Prostate gland (tissue), 2 donors: ENCODE results near the gene GATC. TPM values are rescaled to one million over a fixed set of nuclear protein-coding genes. Genes with fewer than 3 reads are reported as not detected.
A peak's percentile ranks its signal among the peaks of the same experiment; 100 is the strongest.
"Not testable (repeated sequence)": the region's sequence is repeated elsewhere in the genome, so short reads cannot be mapped to it uniquely, and the experiment has no call there.

ENCODE experiments used
- DNase-seq: peaks from one replicate; pipeline ENCODE4 v3.0.0-alpha.2; 2019; ENCODE audit warnings: low spot score
- H3K27ac ChIP-seq, 2 donors: fragments of 200-600 bp; sonication (generic); 2 replicates each; pipeline ENCODE4 v1.5.1; 2017 to 2019
- H3K27me3 ChIP-seq: fragments of 200-600 bp; sonication (generic); replicated peaks from 2 replicates; pipeline ENCODE4 v1.5.1; 2019; ENCODE audit not compliant: insufficient read depth
- H3K36me3 ChIP-seq, 2 donors: fragments of 200-600 bp; sonication (generic); 1 replicate in 1 of 2; 2 replicates in 1 of 2; pipeline versions ENCODE4 v1.5.1 to v1.8.1; 2017 to 2019
- H3K4me1 ChIP-seq: fragments of 200-600 bp; sonication (generic); replicated peaks from 2 replicates; pipeline ENCODE4 v1.5.1; 2019
- H3K4me3 ChIP-seq, 2 donors: fragments of 200-600 bp; sonication (generic); 2 replicates each; pipeline ENCODE4 v1.5.1; 2017 to 2019
- H3K9me3 ChIP-seq: fragments of 200-600 bp; sonication (generic); 2 replicates; pipeline ENCODE4 v1.5.1; 2017
- POLR2A ChIP-seq: fragments of 450-650 bp; IDR thresholded peaks from one replicate; pipeline ENCODE4 v1.6.1; 2016; ENCODE audit warnings: antibody characterized with exemption, mild to moderate bottlenecking
- POLR2AphosphoS5 ChIP-seq: sonication (generic); formaldehyde crosslinking; IDR thresholded peaks from one replicate; pipeline ENCODE4 v1.6.1; 2017; ENCODE audit warnings: antibody characterized with exemption
- WGBS: methylation state at CpG from one replicate; pipeline ENCODE4 v1.1.5; 2018; 5-methylcytosine and 5-hydroxymethylcytosine counted together
- intact Hi-C: fragments of 100-400 bp; cut with DNase I; formaldehyde crosslinking; loops from one replicate; pipeline ENCODE4 v1.14.2; 2022
- total RNA-seq, 2 donors: library from RNA; depleted of rRNA; stranded (reverse); fragments of >200 nt; gene quantifications; one replicate each; pipeline ENCODE4 v1.1.0, GENCODE V29; 2016
- TF ChIP-seq, protein P1 (sequence below), 4 experiments: fragments of 200-600 bp in 2 of 4; fragments of 450-650 bp in 2 of 4; sonication (generic) in 2 of 4; IDR thresholded peaks; 1 replicate in 3 of 4; 2 replicates in 1 of 4; pipeline ENCODE4 v1.5.1; 2016 to 2019; ENCODE audit warnings: antibody characterized with exemption in 4 of 4, mild to moderate bottlenecking in 2 of 4, moderate library complexity in 2 of 4

GATC gene
- total RNA-seq, 2 donors from 2014 or later: 19.3 to 30.1 TPM

DNA sequence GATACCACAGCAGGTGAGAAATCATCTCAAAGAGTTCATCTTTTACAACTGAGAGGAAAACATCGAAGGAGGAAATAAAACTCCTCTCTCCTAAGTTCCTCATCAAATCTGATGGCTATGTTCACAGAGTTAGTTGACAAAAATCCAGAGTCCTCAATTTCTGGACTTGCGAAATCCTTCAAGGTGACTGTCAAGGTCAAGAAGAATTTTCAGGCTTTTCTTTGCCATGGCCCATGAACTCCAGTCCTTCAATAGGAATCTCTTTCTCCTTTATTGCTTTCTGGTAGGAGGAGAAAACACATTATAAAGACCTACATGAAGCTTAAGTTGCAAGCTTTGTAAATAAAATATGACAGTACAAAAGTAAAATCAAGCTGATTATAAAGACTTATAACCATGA, 1.6 kb upstream of the GATC start:
- intact Hi-C loops: loop anchor here (10.0 kb wide), 1 partner anchor 200 kb away; the partner anchor contains the start of gene CABP1
- H3K27me3 ChIP-seq: no peaks in the 10 kb centered on the region
- H3K27ac ChIP-seq: no peak overlapping the region
- no peaks in the 10 kb centered on the region for H3K9me3 ChIP-seq
- peaks cover 0 to 2% of the 10 kb centered on the region in 2 donors for H3K36me3 ChIP-seq
- no peak for TF ChIP-seq POLR2A
- WGBS: 89% methylated on average over 2 of the region's 2 CpGs
- no peak overlapping the region for H3K4me3 ChIP-seq
- H3K4me1 ChIP-seq: peaks cover 6% of the 10 kb centered on the region
- no peak for DNase-seq

DNA sequence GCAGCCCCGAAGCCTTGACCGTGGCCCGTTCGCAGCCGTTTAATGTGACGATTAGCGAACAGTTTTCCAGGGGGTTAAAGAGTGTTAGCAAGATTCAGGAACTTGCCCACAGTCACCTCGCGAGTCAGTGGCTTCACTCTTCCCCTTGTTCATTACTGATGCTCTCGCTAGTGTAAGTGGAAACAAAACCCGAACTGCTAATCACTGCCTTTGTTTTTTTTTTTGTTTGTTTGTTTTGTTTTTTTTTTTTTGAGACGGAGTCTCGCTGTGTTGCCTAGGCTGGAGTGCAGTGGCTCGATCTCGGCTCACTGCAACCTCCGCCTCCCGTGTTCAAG, 567 bp downstream of the GATC start:
- intact Hi-C loops: loop anchor here (10.0 kb wide), 1 partner anchor 198 kb away; the partner anchor contains the start of gene CABP1
- peak overlapping the region; percentile 76 to 81 for H3K4me3 ChIP-seq

DNA sequence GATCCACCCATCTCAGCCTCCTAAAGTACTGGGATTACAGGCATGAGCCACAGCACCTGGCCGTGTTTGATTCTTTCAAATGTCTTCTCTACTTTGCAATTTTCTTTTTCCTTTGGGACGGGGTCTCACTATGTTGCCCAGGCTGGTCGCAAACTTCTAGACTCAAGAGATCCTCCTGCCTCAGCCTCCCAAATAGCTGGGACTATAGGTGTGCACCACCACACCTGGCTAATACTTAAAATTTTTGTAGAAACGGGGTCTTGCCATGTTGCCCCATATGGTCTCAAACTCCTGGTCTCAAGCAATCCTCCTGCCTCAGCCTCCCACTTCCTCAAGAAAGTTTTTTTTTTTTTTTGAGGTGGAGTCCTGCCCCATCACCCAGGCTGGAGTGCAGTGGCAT, 1.7 kb downstream of the GATC start:
- WGBS: 93% methylated on average over 4 of the region's 4 CpGs
- H3K36me3 ChIP-seq: no peaks in the 10 kb centered on the region
- no peak for DNase-seq
- intact Hi-C loops: loop anchor here (10.0 kb wide), 1 partner anchor 197 kb away; the partner anchor contains the start of gene CABP1
- peaks cover 6% of the 10 kb centered on the region for H3K4me1 ChIP-seq
- no peak overlapping the region for H3K27ac ChIP-seq
- H3K27me3 ChIP-seq: no peaks in the 10 kb centered on the region
- TF ChIP-seq, protein P1, sequence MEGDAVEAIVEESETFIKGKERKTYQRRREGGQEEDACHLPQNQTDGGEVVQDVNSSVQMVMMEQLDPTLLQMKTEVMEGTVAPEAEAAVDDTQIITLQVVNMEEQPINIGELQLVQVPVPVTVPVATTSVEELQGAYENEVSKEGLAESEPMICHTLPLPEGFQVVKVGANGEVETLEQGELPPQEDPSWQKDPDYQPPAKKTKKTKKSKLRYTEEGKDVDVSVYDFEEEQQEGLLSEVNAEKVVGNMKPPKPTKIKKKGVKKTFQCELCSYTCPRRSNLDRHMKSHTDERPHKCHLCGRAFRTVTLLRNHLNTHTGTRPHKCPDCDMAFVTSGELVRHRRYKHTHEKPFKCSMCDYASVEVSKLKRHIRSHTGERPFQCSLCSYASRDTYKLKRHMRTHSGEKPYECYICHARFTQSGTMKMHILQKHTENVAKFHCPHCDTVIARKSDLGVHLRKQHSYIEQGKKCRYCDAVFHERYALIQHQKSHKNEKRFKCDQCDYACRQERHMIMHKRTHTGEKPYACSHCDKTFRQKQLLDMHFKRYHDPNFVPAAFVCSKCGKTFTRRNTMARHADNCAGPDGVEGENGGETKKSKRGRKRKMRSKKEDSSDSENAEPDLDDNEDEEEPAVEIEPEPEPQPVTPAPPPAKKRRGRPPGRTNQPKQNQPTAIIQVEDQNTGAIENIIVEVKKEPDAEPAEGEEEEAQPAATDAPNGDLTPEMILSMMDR (IDR thresholded peaks at IDR 0.05): no peak
- TF ChIP-seq POLR2AphosphoS5: no peak
- no peak for TF ChIP-seq POLR2A
- no peaks in the 10 kb centered on the region for H3K9me3 ChIP-seq
- H3K4me3 ChIP-seq: no peak overlapping the region

More for the DNA sequence above, 567 bp downstream of the GATC start:
- DNase-seq, H3K4me1 ChIP-seq, H3K27me3 ChIP-seq, H3K9me3 ChIP-seq, H3K36me3 ChIP-seq: not testable (repeated sequence)
- 3% methylated on average over 17 of the region's 17 CpGs for WGBS
- H3K27ac ChIP-seq: peak overlapping the region; percentile 82 to 89

DNA sequence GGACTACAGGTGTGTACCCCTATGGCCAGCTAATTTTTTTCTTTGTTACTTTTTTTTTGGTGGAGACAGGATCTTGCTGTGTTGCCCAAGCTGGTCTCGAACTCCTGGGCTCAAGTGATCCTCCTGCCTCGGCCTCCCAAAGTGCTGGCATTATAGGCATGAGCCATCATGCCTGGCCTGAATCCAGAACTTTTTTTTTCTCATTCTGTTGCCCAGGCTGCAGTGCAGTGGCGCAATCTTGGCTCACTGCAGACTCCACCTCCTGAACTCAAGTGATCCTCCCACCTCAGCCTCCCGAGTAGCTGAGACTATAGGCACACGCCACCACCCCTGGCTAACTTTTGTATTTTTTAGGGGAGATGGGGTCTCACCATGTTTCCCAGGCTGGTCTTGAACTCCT, 6.3 kb downstream of the GATC start:
- 86% methylated on average over 5 of the region's 5 CpGs for WGBS
- H3K4me3 ChIP-seq, intact Hi-C loops, H3K36me3 ChIP-seq, H3K9me3 ChIP-seq, H3K4me1 ChIP-seq, H3K27ac ChIP-seq, H3K27me3 ChIP-seq, DNase-seq: not testable (repeated sequence)

DNA sequence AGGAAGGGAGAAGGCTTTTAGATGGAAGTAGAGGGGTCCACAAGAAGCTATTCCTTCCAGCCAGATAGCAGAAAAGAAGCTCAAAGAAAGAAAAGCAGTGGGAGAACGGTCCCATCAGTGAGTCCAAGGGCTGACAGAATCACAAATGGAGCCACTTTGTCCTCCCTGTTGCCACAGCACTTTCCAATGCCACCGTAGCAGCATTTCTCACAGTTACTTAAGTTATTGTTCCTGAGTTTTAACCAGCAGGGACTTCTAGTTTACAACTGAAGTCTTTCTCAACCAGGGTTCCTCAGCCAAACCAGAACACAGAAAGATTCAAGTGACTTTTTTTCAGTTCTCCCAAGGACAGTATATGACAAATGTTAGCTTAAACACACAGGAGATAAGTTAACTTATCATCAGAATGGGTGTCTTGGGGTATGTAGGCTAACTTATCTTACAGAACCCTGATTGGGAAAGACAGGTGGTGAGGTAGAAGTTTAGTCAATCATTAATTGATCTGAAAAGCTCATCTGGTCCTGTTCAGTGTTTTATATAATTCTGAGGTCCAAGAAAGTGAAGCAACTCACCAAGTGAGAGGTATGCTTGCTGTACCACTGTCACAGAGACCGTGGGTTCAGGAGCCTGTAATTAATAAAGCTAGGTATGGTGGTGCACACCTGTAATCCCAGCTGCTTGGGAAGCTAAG, 7.0 kb downstream of the GATC start:
- intact Hi-C loops: no loop called here
- DNase-seq: no peak
- Histone ChIP-seq H3K27ac (no peak overlapping the region), H3K9me3 (no peaks in the 10 kb centered on the region), H3K36me3 (no peaks in the 10 kb centered on the region), H3K4me1 (no peaks in the 10 kb centered on the region), H3K4me3 (no peak overlapping the region), H3K27me3 (no peaks in the 10 kb centered on the region)
- TF ChIP-seq POLR2AphosphoS5: no peak
- TF ChIP-seq POLR2A: no peak
- TF ChIP-seq, protein P1 (IDR thresholded peaks at IDR 0.05): no peak
- WGBS: 94% methylated on average over 3 of the region's 3 CpGs

DNA sequence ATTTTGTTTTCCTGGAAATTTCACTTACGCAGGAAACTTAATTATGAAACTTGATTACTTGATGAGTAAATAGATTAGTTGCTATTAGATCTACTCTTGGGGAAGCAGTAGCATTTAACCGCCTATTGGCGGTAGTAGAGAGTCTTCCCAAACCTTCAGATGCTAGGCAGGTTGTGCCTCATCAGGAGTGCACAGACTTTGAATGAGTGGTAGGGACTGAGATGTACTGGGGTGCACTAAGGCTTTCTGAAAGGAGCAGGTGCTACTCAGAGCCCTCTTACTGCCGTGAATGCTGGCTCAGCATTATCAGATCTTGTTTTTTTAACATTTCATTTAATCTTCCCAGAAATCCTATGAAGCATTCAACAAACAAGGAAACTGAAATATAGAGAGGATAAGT, 7.7 kb downstream of the GATC start:
- TF ChIP-seq POLR2AphosphoS5: no peak
- TF ChIP-seq, protein P1 (IDR thresholded peaks at IDR 0.05): peak in 1 of 4 experiments; percentile 33
- Histone ChIP-seq H3K27ac (no peak overlapping the region), H3K4me1 (no peaks in the 10 kb centered on the region), H3K4me3 (no peak overlapping the region), H3K27me3 (no peaks in the 10 kb centered on the region), H3K9me3 (no peaks in the 10 kb centered on the region), H3K36me3 (peaks cover 0 to 2% of the 10 kb centered on the region in 2 donors)
- intact Hi-C loops: no loop called here
- no peak for DNase-seq
- 73% methylated on average over 4 of the region's 4 CpGs for WGBS
